Loucy (cell line): Measurements from ENCODE around the gene EPHA6.

Experiments
- CTCF ChIP-seq: fragments of 200-600 bp; sonication (generic); conservative IDR thresholded peaks from 2 replicates; pipeline ENCODE4 v1.5.1; 2014; ENCODE audit warnings: mild to moderate bottlenecking, antibody characterized with exemption, low read length
- EZH2phosphoT487 ChIP-seq: fragments of 200-600 bp; IDR thresholded peaks from 2 replicates; pipeline ENCODE4 v1.6.1; 2018; ENCODE audit warnings: antibody characterized with exemption, mild to moderate bottlenecking, moderate library complexity, borderline replicate concordance

GRCh38 chr3:97021778-97022177, 207.4 kb downstream of the EPHA6 start:
- TF ChIP-seq CTCF (no peak), EZH2phosphoT487 (no peak)
